Spinal cord (tissue), 10 donors: ENCODE results near the gene CNTNAP4. TPM values are rescaled to one million over a fixed set of nuclear protein-coding genes. Genes with fewer than 3 reads are reported as not detected.

Experiments
- DNase-seq, 6 donors: peaks; one replicate each; pipeline versions ENCODE4 v3.0.0 to v3.0.0-alpha.2; 2013 to 2015; ENCODE audit warnings: low spot score in 6 of 6, low read depth in 4 of 6
- H3K27ac ChIP-seq: one replicate; pipeline ENCODE4 v1.5.1; 2013; ENCODE audit warnings: low read depth, low read length, control low read depth
- H3K27me3 ChIP-seq: one replicate; pipeline ENCODE4 v1.6.1; 2013; ENCODE audit warnings: low read length; ENCODE audit not compliant: control insufficient read depth, insufficient read depth
- H3K36me3 ChIP-seq: one replicate; pipeline ENCODE4 v1.6.1; 2013; ENCODE audit warnings: low read length; ENCODE audit not compliant: control insufficient read depth, insufficient read depth
- H3K4me1 ChIP-seq: one replicate; pipeline ENCODE4 v1.6.1; 2013; ENCODE audit warnings: low read length; ENCODE audit not compliant: control insufficient read depth, insufficient read depth
- H3K4me3 ChIP-seq: one replicate; pipeline ENCODE4 v1.5.1; 2013; ENCODE audit warnings: low read depth, low read length, control low read depth
- H3K9me3 ChIP-seq: one replicate; pipeline ENCODE4 v1.6.1; 2013; ENCODE audit warnings: low read length; ENCODE audit not compliant: control insufficient read depth, insufficient read depth
- WGBS: methylation state at CpG from one replicate; pipeline ENCODE4 v1.1.5; 2013; ENCODE audit warnings: missing lambda C conversion rate; ENCODE audit not compliant: insufficient coverage; 5-methylcytosine and 5-hydroxymethylcytosine counted together
- polyA plus RNA-seq, 2 donors: library from polyadenylated mRNA; unstranded; fragments of 120-200 nt; gene quantifications; one replicate each; pipeline ENCODE4 v1.2.1, GENCODE V29; 2013; ENCODE audit not compliant: insufficient read length in 2 of 2
- total RNA-seq, 2 donors: library from RNA; depleted of rRNA in 1 of 2; stranded (reverse); fragments of 120-200 nt in 1 of 2; fragments of >200 nt in 1 of 2; gene quantifications; one replicate each; pipeline versions ENCODE4 v1.2.3 to v1.2.4, GENCODE V29; 2013 to 2014
- donor health status: healthy.

CNTNAP4 gene
- total and polyA plus RNA-seq, 4 donors = 17.3 to 56.0 (median 42.0) TPM

- H3K4me3 ChIP-seq = no peak overlapping the region
These were observed 61.3 kb downstream of the CNTNAP4 start for GRCh38 chr16:76338472-76338871.

DNA sequence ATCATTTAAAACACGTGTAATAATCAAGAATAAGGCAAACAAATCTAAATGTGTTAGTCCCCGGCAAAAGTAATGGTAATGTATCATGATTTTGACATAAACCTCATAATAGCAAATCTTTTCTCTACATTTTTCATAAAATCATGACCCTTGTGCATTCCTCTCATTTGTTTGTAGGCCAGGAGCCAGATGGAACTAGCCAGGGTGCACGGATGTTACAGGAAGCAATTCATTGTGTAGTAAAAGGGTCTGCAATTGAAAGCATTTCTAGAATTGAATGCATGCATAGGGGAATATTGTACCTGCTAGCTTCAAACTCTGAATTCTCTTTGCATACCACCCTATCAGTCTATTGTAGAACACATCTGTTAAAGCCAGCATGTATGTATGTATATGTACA is 66.6 kb downstream of the CNTNAP4 start:
- no peak overlapping the region for H3K4me3 ChIP-seq
- H3K36me3 ChIP-seq = no peaks in the 10 kb centered on the region
- no peak for DNase-seq
- no peak overlapping the region for H3K27ac ChIP-seq
- no peaks in the 10 kb centered on the region for H3K27me3 ChIP-seq
- H3K4me1 ChIP-seq = no peaks in the 10 kb centered on the region
- H3K9me3 ChIP-seq = no peaks in the 10 kb centered on the region
- WGBS = no CpG with 5 or more reads among the region's 3 CpGs

More at GRCh38 chr16:76338472-76338871, 61.3 kb downstream of the CNTNAP4 start:
- no peak overlapping the region for H3K27ac ChIP-seq
- H3K27me3 ChIP-seq = no peaks in the 10 kb centered on the region
- H3K9me3 ChIP-seq = no peaks in the 10 kb centered on the region
- no peaks in the 10 kb centered on the region for H3K36me3 ChIP-seq
- H3K4me1 ChIP-seq = no peaks in the 10 kb centered on the region
- no peak for DNase-seq

DNA sequence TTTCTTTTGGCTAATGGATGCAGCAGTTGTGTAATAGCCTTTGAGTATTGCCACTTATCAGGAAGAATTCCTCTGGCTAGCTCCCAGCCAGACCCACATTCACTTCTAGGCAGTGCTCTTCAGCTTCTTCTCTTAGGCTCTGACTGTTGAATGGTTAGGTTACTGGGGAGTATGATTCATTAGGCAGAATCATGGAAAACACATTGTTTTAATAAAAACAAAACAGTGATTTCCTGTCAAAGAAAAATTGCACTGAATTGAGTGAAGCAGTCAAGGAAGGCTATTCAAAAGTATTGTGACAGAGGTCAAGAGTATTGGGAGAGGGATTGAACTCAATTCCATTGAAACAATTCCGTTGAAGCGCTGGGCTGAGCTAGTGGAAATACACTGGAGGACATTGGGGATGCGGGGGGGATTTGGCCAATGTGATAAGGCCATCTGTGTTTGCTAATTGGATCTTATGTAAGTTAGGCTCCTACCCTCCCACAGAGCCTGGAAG is 68.0 kb downstream of the CNTNAP4 start:
- H3K27ac ChIP-seq = no peak overlapping the region
- 60% methylated on average over 2 of the region's 3 CpGs for WGBS
- H3K36me3 ChIP-seq = no peaks in the 10 kb centered on the region
- no peak for DNase-seq
- no peaks in the 10 kb centered on the region for H3K4me1 ChIP-seq
- H3K4me3 ChIP-seq = no peak overlapping the region
- no peaks in the 10 kb centered on the region for H3K9me3 ChIP-seq
- no peaks in the 10 kb centered on the region for H3K27me3 ChIP-seq

DNA sequence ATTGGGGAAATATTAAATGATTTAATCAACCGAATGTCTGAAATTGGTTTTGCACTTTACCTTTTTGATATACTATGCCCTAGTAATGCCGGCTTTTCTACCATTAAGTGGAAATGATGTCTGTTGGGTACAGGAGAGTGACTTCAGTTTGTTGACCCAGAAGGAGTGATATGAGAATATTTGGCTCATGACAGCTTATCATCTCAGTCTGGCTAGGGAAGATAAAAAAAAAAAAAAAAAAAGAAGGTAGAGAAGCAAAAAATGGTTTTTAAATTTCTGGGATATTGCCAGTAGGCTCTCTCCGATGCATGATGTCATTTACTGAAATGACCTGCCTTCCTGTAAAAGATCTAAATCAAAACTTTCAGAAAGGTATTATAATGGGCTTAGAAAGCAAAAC is 69.0 kb downstream of the CNTNAP4 start:
- no peaks in the 10 kb centered on the region for H3K9me3 ChIP-seq
- DNase-seq = no peak
- no peaks in the 10 kb centered on the region for H3K4me1 ChIP-seq
- no CpG with 5 or more reads among the region's 3 CpGs for WGBS
- H3K27ac ChIP-seq = no peak overlapping the region
- H3K36me3 ChIP-seq = no peaks in the 10 kb centered on the region
- H3K27me3 ChIP-seq = no peaks in the 10 kb centered on the region
- no peak overlapping the region for H3K4me3 ChIP-seq

DNA sequence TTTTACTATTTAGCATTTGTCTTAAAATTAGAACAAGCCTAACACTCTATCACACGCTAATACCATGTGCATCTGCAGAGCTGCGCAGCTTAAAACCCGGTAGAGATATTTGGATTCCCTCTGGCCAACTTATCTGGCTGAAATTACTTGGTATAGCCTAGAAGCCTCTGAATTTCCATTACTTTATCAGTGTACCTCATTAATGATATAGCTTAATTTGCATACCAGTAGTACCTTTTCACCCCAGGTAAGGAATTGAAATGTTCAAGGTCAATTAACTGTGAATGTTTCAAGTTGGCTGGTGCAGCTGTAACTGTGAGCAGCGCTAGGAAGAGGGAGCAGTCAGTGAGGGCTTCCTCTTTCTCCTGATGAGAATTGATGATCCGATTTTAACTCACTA is 74.2 kb downstream of the CNTNAP4 start:
- Histone ChIP-seq H3K4me3 (no peak overlapping the region), H3K27me3 (no peaks in the 10 kb centered on the region), H3K4me1 (no peaks in the 10 kb centered on the region), H3K27ac (no peak overlapping the region), H3K9me3 (no peaks in the 10 kb centered on the region), H3K36me3 (no peaks in the 10 kb centered on the region)
- DNase-seq = peak in 1 of 6 donors; percentile 89
- WGBS = 40% methylated on average over 1 of the region's 5 CpGs

DNA sequence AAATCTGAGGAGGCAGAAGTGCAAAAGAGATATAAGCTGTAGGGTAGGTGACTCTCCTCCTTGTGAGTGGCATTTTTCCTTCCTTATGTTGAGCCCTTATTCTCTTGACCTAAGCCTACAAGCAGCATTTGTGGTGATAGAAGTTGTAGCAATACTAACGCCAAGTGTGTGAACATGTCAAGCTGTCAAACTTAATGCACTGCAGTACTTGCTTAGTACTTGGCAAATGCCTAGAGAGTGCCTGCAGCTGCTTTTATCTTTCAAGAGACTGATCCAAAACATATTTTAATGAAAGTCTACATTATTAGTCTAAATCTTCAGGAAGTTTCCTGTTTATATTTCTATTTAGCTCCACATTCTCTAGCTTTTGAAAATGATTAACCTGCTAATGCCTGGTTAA is 83.2 kb downstream of the CNTNAP4 start:
- H3K27me3 ChIP-seq = no peaks in the 10 kb centered on the region
- H3K9me3 ChIP-seq = no peaks in the 10 kb centered on the region
- WGBS = no CpG with 5 or more reads among the region's 1 CpG
- no peak for DNase-seq
- H3K4me1 ChIP-seq = no peaks in the 10 kb centered on the region
- H3K36me3 ChIP-seq = no peaks in the 10 kb centered on the region
- no peak overlapping the region for H3K4me3 ChIP-seq
- no peak overlapping the region for H3K27ac ChIP-seq

GRCh38 chr16:76370344-76370743 is 93.1 kb downstream of the CNTNAP4 start:
- no peaks in the 10 kb centered on the region for H3K9me3 ChIP-seq
- no peaks in the 10 kb centered on the region for H3K27me3 ChIP-seq
- WGBS = 0% methylated on average over 2 of the region's 4 CpGs
- no peaks in the 10 kb centered on the region for H3K36me3 ChIP-seq
- no peaks in the 10 kb centered on the region for H3K4me1 ChIP-seq
- no peak overlapping the region for H3K4me3 ChIP-seq
- no peak overlapping the region for H3K27ac ChIP-seq
- no peak for DNase-seq

DNA sequence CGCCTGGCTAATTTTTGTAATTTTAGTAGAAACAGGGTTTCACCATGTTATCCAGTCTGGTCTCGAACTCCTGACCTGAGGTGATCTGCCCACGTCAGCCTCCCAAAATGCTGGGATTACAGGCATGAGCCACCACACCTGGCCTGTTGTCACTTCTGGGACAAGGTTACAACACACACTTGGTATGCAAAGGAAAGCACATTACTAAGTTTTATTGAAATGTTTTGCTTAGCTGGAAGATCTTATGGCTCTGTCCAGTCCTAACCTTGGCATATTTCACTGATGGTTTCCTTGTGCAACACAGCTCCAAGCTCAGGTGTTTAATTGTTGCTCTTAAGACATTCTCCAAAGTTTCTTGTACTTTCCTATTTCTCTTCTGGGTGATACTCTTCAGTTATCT is 94.2 kb downstream of the CNTNAP4 start:
- H3K4me1 ChIP-seq = no peaks in the 10 kb centered on the region
- H3K9me3 ChIP-seq = no peaks in the 10 kb centered on the region
- no peaks in the 10 kb centered on the region for H3K27me3 ChIP-seq
- no peak overlapping the region for H3K27ac ChIP-seq
- no peaks in the 10 kb centered on the region for H3K36me3 ChIP-seq
- DNase-seq = no peak
- H3K4me3 ChIP-seq = no peak overlapping the region
- whole genome bisulfite sequencing = 93% methylated on average over 3 of the region's 3 CpGs

DNA sequence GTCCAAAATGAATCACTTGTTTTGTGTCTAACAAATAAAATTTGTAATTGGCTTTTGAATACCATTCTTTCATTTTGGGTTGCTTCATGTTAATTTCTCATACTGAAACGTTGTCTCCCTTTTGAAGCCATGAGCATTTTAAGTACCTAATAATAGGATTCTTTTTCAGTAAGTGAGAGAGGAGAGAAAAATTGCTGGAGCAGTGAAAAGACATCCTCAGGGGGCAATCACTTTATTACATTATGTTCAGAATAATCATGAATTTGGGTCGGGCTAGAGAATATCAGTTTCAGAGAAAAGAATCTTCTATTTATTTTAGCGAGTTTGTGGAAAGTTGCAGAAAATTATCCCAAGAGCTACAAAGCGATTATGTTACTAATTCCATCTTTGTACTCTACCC is 96.8 kb downstream of the CNTNAP4 start:
- H3K27ac ChIP-seq = no peak overlapping the region
- peak in 1 of 6 donors; percentile 57 for DNase-seq
- H3K4me3 ChIP-seq = no peak overlapping the region
- H3K4me1 ChIP-seq = no peaks in the 10 kb centered on the region
- no peaks in the 10 kb centered on the region for H3K9me3 ChIP-seq
- no CpG with 5 or more reads among the region's 4 CpGs for WGBS
- H3K27me3 ChIP-seq = no peaks in the 10 kb centered on the region
- no peaks in the 10 kb centered on the region for H3K36me3 ChIP-seq

GRCh38 chr16:76376988-76377387 is 99.8 kb downstream of the CNTNAP4 start:
- no CpG with 5 or more reads among the region's 2 CpGs for WGBS
- Histone ChIP-seq H3K27ac (no peak overlapping the region), H3K36me3 (no peaks in the 10 kb centered on the region), H3K27me3 (no peaks in the 10 kb centered on the region), H3K4me1 (no peaks in the 10 kb centered on the region), H3K9me3 (no peaks in the 10 kb centered on the region), H3K4me3 (no peak overlapping the region)
- no peak for DNase-seq
